CD4-positive, alpha-beta T cell treated with Interleukin-1 beta for 1 hour (primary cell): ENCODE measurements around the gene SH3TC1.

Experiments
- DNase-seq, 2 donors: peaks; one replicate each; pipeline ENCODE4 v3.0.0-alpha.2; 2020 to 2022

Gene SH3TC1

GRCh38 chr4:8202108-8203051 is 3.3 kb downstream of the SH3TC1 start:
- no peak for DNase-seq

GRCh38 chr4:8203052-8203401 is 3.9 kb downstream of the SH3TC1 start:
- no peak for DNase-seq

GRCh38 chr4:8203817-8204216 is 4.7 kb downstream of the SH3TC1 start:
- no peak for DNase-seq

GRCh38 chr4:8204576-8205227 is 5.6 kb downstream of the SH3TC1 start:
- DNase-seq, result no peak

- DNase-seq, result peak in 1 of 2 donors; percentile 38
Measured at GRCh38 chr4:8205241-8205707, 6.2 kb downstream of the SH3TC1 start.

- DNase-seq, result no peak
Measured at GRCh38 chr4:8205749-8206611, 6.9 kb downstream of the SH3TC1 start.

GRCh38 chr4:8207314-8207713 is 8.2 kb downstream of the SH3TC1 start:
- DNase-seq, result no peak

GRCh38 chr4:8208565-8208964 is 9.5 kb downstream of the SH3TC1 start:
- no peak for DNase-seq

- no peak for DNase-seq
Measured at GRCh38 chr4:8209181-8209874, 10.2 kb downstream of the SH3TC1 start.

GRCh38 chr4:8210010-8210409 is 10.9 kb downstream of the SH3TC1 start:
- no peak for DNase-seq

- no peak for DNase-seq
Measured at GRCh38 chr4:8210616-8211015, 11.5 kb downstream of the SH3TC1 start.

- no peak for DNase-seq
Measured at GRCh38 chr4:8211251-8211650, 12.2 kb downstream of the SH3TC1 start.

- DNase-seq, result no peak
Measured at GRCh38 chr4:8211737-8212581, 12.9 kb downstream of the SH3TC1 start.

- no peak for DNase-seq
Measured at GRCh38 chr4:8212622-8213021, 13.5 kb downstream of the SH3TC1 start.

- no peak for DNase-seq
Measured at GRCh38 chr4:8213121-8213520, 14.0 kb downstream of the SH3TC1 start.

GRCh38 chr4:8214136-8214535 is 15.0 kb downstream of the SH3TC1 start:
- no peak for DNase-seq

GRCh38 chr4:8215001-8215427 is 15.9 kb downstream of the SH3TC1 start:
- no peak for DNase-seq

- no peak for DNase-seq
Measured at GRCh38 chr4:8215641-8216442, 16.8 kb downstream of the SH3TC1 start.

- no peak for DNase-seq
Measured at GRCh38 chr4:8216443-8217245, 17.6 kb downstream of the SH3TC1 start.

- no peak for DNase-seq
Measured at GRCh38 chr4:8217246-8217511, 18.1 kb downstream of the SH3TC1 start.
